HepG2 (cell line): ENCODE data around the gene JPH3. TPM values are rescaled to one million over a fixed set of nuclear protein-coding genes. Genes with fewer than 3 reads are reported as not detected.
A peak's percentile ranks its signal among the peaks of the same experiment; 100 is the strongest.

Experiments
- BRCA1 ChIP-seq: sonication (generic); formaldehyde crosslinking; IDR thresholded peaks from 2 replicates; pipeline ENCODE4 v1.4.0; 2020; ENCODE audit warnings: missing genetic modification reagents
- HMGXB3 ChIP-seq: sonication (generic); formaldehyde crosslinking; IDR thresholded peaks from 2 replicates; pipeline ENCODE4 v1.4.0; 2020; ENCODE audit warnings: missing genetic modification reagents, borderline replicate concordance
- KLF6 ChIP-seq: IDR thresholded peaks from 2 replicates; pipeline ENCODE4 v1.8.0; 2016; ENCODE audit warnings: missing biosample characterization, missing genetic modification reagents
- RARA ChIP-seq: IDR thresholded peaks from 2 replicates; pipeline ENCODE4 v1.6.1; 2016; ENCODE audit warnings: missing genetic modification reagents, missing compliant biosample characterization
- SALL2 ChIP-seq: sonication (generic); formaldehyde crosslinking; IDR thresholded peaks from 2 replicates; pipeline ENCODE4 v1.8.1; 2023; ENCODE audit warnings: mild to moderate bottlenecking, missing genetic modification reagents, inconsistent platforms
- ZBED4 ChIP-seq: sonication (generic); formaldehyde crosslinking; IDR thresholded peaks from 2 replicates; pipeline ENCODE4 v1.4.0; 2020; ENCODE audit warnings: missing genetic modification reagents, borderline replicate concordance
- ZFP36L2 ChIP-seq: sonication (generic); formaldehyde crosslinking; IDR thresholded peaks from 2 replicates; pipeline ENCODE4 v1.4.0; 2020; ENCODE audit warnings: missing genetic modification reagents
- ZNF407 ChIP-seq: sonication (generic); formaldehyde crosslinking; IDR thresholded peaks from one replicate; pipeline ENCODE4 v1.5.1; 2020; ENCODE audit warnings: mild to moderate bottlenecking, missing genetic modification reagents; ENCODE audit errors: not compliant biosample characterization
- ZNF772 ChIP-seq: sonication (generic); formaldehyde crosslinking; IDR thresholded peaks from 2 replicates; pipeline ENCODE4 v1.5.0; 2020; ENCODE audit warnings: mild to moderate bottlenecking, missing genetic modification reagents
- ZNF891 ChIP-seq: sonication (generic); formaldehyde crosslinking; IDR thresholded peaks from 2 replicates; pipeline ENCODE4 v1.5.0; 2020; ENCODE audit warnings: mild to moderate bottlenecking, missing genetic modification reagents
- polyA plus RNA-seq, 8 experiments: library from polyadenylated mRNA; depleted of rRNA in 3 of 8; stranded (reverse) in 7 of 8; unstranded in 1 of 8; fragments of >200 nt; fragmentation: Illumina TruSeq in 4 of 8; extraction: Trizol in 4 of 8; gene quantifications; 2 replicates each; pipeline versions ENCODE4 v1.2.1 to v1.2.3, GENCODE V29; 2011 to 2016; ENCODE audit warnings: low read depth in 4 of 8, missing spikeins in 1 of 8, mixed read lengths in 1 of 8; ENCODE audit not compliant: insufficient read depth in 1 of 8
- total RNA-seq, 5 experiments: library from RNA; depleted of rRNA; stranded (reverse); fragments of >200 nt; fragmentation: Illumina TruSeq; extraction: Trizol; gene quantifications; 2 replicates each; pipeline ENCODE4 v1.2.3, GENCODE V29; 2016; ENCODE audit warnings: low read depth in 1 of 5

JPH3 gene
- total and polyA plus RNA-seq, 2 of the 13 experiments (the other 11 are each of a cell fraction or from before 2014, with no cell fraction given) = not detected

- TF ChIP-seq ZNF407 = peak; percentile 31
- peak; percentile 54 for TF ChIP-seq RARA (CRISPR knock-in tag)
- peak; percentile 85; the same call in 1 of the 2 replicates for TF ChIP-seq ZFP36L2
- TF ChIP-seq ZBED4 (CRISPR knock-in tag) = peak; percentile 76
- TF ChIP-seq KLF6 (CRISPR knock-in tag) = 0 out of 2 replicates have a peak, but pooled peaks have one; percentile 61
- TF ChIP-seq BRCA1 (CRISPR knock-in tag) = peak; percentile 94
- TF ChIP-seq ZNF772 (CRISPR knock-in tag) = peak; percentile 59; the same call in 1 of the 2 replicates
- TF ChIP-seq ZNF891 (CRISPR knock-in tag) = peak; percentile 61; the same call in 1 of the 2 replicates
- TF ChIP-seq HMGXB3 (CRISPR knock-in tag) = peak; percentile 57; the same call in 1 of the 2 replicates
- peak; percentile 76 for TF ChIP-seq SALL2 (CRISPR knock-in tag)
These were observed 59.3 kb downstream of the JPH3 start (continued) for GRCh38 chr16:87661561-87661960.
